Cardiac septum (tissue), 1 donor: ENCODE data around the gene CTU1. TPM values are rescaled to one million over a fixed set of nuclear protein-coding genes. Genes with fewer than 3 reads are reported as not detected.
A peak's percentile ranks its signal among the peaks of the same experiment; 100 is the strongest.

Experiments used
- DNase-seq: peaks from one replicate; pipeline ENCODE4 v3.0.0-alpha.2; 2020; ENCODE audit warnings: low spot score
- intact Hi-C: fragments of 100-400 bp; cut with DNase I; formaldehyde crosslinking; loops from one replicate; pipeline ENCODE4 v1.14.0; 2022
- total RNA-seq: library from RNA; stranded (reverse); fragmentation: NEBNext Ultra II Directional; extraction: Animal tissue kit (Norgen Biotek cat#: 25700); gene quantifications from one replicate; pipeline ENCODE4 v1.2.1, GENCODE V29; 2021
- donor health status: DM: no; HTN: no; CAD: no.

Gene CTU1
- total RNA-seq, 1 donor from 2014 or later = 4.2 TPM

GRCh38 chr19:51135986-51136762 lies 28.0 kb upstream of the CTU1 start:
- intact Hi-C loops = no loop called here
- no peak for DNase-seq

DNA sequence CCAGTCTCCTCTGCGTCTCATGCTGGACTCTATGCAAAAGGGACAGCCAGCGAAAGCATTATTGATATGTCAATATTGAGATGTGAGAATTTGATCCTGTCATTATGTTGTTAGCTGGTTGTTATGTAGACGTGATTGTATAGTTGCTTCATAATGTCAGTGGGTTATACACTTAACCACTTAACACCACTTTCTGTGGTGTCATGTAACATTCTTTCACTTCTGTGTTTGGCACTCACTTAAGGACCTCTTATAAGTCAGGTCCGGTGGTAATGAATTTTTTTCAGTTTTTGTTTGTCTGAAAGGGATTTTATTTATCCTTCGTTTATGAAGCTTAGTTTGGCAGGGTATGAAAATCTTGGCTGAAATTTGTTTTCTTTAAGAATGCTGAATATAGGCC lies 26.8 kb upstream of the CTU1 start:
- DNase-seq = no peak
- intact Hi-C loops = no loop called here

DNA sequence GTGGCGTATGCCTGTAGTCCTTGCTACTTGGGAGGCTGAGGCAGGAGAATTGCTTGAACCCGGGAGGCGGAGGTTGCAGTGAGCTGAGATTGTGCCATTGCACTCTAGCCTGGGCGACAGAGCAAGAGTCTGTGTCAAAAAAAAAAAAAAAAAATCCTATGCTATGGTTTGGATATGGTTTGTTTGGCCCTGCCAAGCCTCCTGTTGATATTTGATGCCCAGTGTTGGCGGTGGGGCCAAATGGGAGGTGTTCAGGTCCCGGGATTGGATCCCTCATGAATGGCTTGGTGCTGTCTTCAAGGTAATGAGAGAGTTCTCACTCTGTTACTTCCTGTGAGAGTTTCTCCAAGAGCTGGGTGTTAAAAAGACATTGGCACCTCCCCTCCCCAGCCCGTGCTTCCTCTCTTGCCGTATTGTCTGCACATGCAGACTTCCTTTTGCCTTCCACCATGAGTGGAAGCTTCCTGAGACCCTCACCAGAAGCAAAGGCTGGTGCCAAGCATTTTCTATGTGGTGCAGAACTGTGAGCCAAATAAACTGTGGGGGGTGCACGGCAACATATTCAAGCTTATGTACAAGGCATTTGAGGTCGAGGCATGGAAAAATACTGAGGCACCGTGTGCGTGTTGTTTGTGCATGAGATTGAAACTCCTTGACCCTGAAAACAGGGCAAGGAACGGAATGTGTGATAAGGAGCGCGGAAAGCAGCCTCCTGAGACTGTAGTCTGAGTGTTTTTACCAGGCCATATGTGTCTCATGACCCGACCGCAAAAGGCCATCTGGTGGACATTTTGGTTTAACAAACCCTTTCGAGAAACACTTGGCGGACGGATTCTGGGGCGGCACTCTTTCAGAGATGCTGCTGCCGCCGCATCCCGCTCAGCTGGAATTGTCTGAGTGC lies 23.8 kb upstream of the CTU1 start:
- peak; percentile 87 for DNase-seq
- intact Hi-C loops = no loop called here

DNA sequence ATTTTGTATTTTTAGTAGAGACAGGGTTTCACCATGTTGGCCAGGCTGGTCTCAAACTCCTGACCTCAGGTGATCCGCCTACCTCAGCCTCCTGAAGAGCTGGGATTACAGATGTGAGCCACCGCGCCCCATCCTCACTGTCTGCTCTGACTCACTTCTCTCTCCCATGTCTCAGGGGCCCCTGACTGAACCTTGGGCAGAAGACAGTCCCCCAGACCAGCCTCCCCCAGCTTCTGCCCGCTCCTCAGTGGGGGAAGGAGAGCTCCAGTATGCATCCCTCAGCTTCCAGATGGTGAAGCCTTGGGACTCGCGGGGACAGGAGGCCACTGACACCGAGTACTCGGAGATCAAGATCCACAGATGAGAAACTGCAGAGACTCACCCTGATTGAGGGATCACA lies 21.5 kb upstream of the CTU1 start:
- intact Hi-C loops = no loop called here
- no peak for DNase-seq

DNA sequence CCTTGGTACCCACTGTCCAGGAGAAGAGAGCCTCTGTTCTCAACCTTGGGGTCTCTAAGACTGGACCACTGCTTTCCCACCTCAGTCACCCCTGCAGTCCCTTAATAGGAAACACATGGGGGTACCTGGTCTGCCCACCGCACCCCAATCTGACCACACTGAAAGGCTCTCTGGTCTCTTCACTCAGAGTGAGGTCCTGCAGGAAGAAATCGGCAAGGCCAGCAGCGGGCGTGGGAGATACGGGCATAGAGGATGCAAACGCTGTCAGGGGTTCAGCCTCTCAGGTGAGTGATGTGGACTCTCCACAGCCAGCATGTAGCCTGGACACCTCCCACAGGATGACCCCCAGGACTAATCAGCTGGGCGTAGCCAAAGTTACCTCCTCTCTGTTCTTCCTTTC lies 20.0 kb upstream of the CTU1 start:
- intact Hi-C loops = no loop called here

GRCh38 chr19:51127755-51128154 lies 19.5 kb upstream of the CTU1 start:
- intact Hi-C loops = no loop called here
- no peak for DNase-seq

More for the DNA sequence above, 20.0 kb upstream of the CTU1 start:
- no peak for DNase-seq

GRCh38 chr19:51127032-51127431 lies 18.8 kb upstream of the CTU1 start:
- no peak for DNase-seq
- intact Hi-C loops = no loop called here

GRCh38 chr19:51125421-51126075 lies 17.3 kb upstream of the CTU1 start:
- intact Hi-C loops = no loop called here
- no peak for DNase-seq

DNA sequence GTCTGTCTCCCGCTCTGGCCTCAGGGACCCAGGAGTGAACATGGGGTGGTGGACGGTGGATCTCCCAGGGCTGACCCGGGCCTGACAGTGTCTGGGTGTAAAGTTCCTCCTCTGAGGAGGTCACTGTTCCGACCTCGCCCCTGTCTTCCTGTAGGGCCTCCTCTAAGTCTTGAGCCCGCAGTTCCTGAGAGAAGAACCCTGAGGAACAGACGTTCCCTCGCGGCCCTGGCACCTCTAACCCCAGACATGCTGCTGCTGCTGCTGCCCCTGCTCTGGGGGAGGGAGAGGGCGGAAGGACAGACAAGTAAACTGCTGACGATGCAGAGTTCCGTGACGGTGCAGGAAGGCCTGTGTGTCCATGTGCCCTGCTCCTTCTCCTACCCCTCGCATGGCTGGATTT lies 16.5 kb upstream of the CTU1 start, which contains the start of gene SIGLEC9:
TSS of gene SIGLEC9 (plus strand) at position 178 of the 400 bp plus-strand sequence. CDS start at position 247, 69 bp downstream.
- intact Hi-C loops = no loop called here

GRCh38 chr19:51124216-51124615 lies 16.0 kb upstream of the CTU1 start:
- intact Hi-C loops = no loop called here
- DNase-seq = no peak

More for the DNA sequence above, 16.5 kb upstream of the CTU1 start, which contains the start of gene SIGLEC9:
- no peak for DNase-seq

DNA sequence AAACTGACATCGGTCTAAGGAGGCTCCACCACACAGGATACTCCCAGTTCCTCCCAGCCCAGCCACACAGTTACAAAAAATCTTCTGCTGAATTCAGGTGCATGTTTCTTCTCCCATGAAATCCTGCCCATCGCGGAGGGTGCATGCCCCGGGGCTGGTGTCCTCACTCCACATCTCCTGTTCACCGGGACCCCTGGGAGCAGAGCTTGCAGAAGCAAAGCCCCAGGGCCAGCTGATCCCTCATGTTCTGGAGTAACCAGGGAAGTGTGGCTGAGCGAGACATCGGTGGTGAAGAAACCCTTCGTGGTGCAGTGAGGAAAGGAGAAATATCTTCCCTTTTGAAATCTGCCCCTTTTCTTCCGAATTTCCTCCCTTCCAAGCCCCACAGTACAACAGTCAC lies 15.6 kb upstream of the CTU1 start:
- no peak for DNase-seq
- intact Hi-C loops = no loop called here

DNA sequence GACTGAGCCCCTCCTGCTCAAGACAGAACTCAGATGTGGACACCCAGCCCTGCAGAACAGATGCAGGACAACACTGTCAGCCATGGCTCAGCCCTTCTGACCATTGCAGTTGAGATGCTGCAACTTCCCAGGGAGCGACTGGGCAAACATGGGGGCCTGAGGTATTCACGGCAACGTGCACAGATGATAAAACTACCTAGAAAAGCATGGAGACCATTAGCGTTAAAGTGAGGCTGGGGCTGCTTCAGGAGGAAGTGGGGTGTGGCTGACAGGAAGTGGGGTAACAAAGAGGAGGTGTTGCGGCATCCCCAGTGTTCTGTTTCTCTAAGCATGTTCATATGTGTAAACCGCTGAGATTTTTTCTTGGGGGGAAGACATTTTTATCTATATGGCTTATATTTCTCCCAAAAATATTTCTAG lies 15.2 kb upstream of the CTU1 start:
- intact Hi-C loops = no loop called here
- DNase-seq = peak; percentile 87

DNA sequence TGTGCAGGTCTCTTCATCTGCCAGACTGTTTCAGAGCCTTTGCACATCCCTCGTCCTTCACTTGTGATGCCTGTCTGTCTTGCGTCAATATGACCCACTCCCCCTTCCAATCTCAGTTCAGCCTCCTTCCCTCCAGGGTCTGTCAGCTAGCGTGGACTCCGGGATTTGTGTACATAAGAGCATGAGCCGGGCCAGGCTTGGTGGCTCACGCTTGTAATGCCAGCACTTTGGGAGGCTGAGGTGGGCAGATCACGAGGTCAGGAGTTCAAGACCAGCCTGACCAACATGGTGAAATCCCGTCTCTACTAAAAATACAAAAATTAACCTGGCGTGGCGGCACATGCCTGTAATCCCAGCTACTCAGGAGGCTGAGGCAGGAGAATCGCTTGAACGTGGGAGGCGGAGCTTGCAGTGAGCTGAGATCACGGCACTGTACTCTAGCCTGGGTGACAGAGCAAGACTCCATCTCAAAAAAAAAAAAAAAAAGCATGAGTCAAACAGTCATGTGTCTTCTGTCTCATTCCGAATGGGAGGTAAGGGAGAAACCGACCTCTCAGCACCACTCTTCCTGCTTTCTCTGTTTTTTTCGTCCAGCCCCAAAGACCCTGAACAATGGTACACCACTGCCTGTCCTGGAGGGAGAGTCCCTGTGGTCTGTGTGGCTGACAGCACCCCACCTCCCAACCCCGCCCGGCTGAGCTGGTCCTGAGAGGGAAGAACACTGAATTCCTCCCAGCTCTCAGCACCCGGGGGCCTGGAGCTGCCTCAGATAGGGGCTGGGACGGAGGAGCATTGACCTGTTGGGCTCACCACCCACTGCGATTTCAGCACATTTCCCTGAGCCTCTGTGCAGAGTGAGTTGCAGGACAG lies 14.1 kb upstream of the CTU1 start:
- no peak for DNase-seq
- intact Hi-C loops = no loop called here

- DNase-seq = no peak
- intact Hi-C loops = no loop called here
Observed at GRCh38 chr19:51121257-51121656, 13.0 kb upstream of the CTU1 start.

GRCh38 chr19:51120160-51120559 lies 12.0 kb upstream of the CTU1 start:
- intact Hi-C loops = no loop called here
- no peak for DNase-seq

- intact Hi-C loops = no loop called here
- DNase-seq = no peak
Observed at GRCh38 chr19:51119611-51120010, 11.4 kb upstream of the CTU1 start.

- intact Hi-C loops = no loop called here
Observed at GRCh38 chr19:51119101-51119500, 10.9 kb upstream of the CTU1 start.

DNA sequence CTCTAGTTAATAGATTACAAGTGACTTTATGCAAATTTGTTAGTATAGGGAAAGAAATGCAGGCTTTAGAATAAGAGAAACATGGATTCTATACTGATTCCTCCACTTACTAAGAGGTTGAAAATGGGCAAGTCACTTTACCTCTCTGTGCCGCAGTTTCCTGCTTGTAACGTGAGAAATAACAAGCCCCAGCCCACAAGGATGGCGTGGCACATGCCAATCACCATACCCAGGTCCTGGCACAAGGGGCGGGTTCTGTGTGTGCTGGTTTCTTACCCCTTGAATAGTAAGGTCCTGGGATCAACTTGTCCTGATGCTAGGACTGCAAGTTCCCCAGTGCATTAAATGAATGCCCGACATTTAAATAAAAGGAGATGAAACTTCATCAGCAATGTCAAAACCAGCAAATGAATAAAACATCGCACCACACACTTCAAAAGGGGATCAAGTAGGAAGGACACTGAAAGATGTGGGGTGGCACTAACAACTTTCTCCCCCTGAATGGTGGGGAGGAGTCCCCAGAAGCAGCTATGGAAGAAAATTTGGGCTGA lies 8.6 kb upstream of the CTU1 start:
- intact Hi-C loops = no loop called here
- DNase-seq = peak; percentile 14

More at GRCh38 chr19:51119101-51119500, 10.9 kb upstream of the CTU1 start:
- DNase-seq = no peak
